SK-N-SH treated with all-trans-retinoic acid at 6 μM for 48 hours (cell line): ENCODE measurements around the gene S100B.

Experiments
- ATAC-seq: fragments of 200-7000 bp; cut with Tn5 transposase; 3 replicates; pipeline ENCODE4 v1.9.1; 2020; ENCODE audit warnings: mild to moderate bottlenecking, moderate library complexity
- ARNTL ChIP-seq: fragments of 450-650 bp; formaldehyde crosslinking; IDR thresholded peaks from 2 replicates; pipeline ENCODE4 v1.5.0; 2020; ENCODE audit warnings: low read depth, mild to moderate bottlenecking, moderate library complexity, borderline replicate concordance
- BACH2 ChIP-seq: fragments of 250-450 bp; sonication (Bioruptor Pico); IDR thresholded peaks from 2 replicates; pipeline ENCODE4 v1.9.0; 2021; ENCODE audit warnings: mild to moderate bottlenecking, borderline replicate concordance
- CSDC2 ChIP-seq: fragments of 250-450 bp; sonication (Bioruptor Pico); IDR thresholded peaks from 2 replicates; pipeline ENCODE4 v1.5.0; 2020; ENCODE audit warnings: mild to moderate bottlenecking, moderate library complexity
- ESRRG ChIP-seq: fragments of 250-450 bp; sonication (Bioruptor Pico); IDR thresholded peaks from 2 replicates; pipeline ENCODE4 v1.6.1; 2021; ENCODE audit warnings: mild to moderate bottlenecking
- GLIS3 ChIP-seq: fragments of 250-450 bp; sonication (Bioruptor Pico); IDR thresholded peaks from 2 replicates; pipeline ENCODE4 v1.5.0; 2020; ENCODE audit warnings: mild to moderate bottlenecking, moderate library complexity
- ISL1 ChIP-seq: fragments of 250-450 bp; sonication (Bioruptor Pico); IDR thresholded peaks from 2 replicates; pipeline ENCODE4 v2.1.2; 2022; ENCODE audit warnings: mild to moderate bottlenecking, moderate library complexity
- OSR1 ChIP-seq: fragments of 250-450 bp; sonication (Bioruptor Pico); IDR thresholded peaks from 2 replicates; pipeline ENCODE4 v1.8.0; 2022; ENCODE audit warnings: moderate library complexity, mild to moderate bottlenecking, inconsistent platforms
- PPARA ChIP-seq: fragments of 250-450 bp; sonication (Bioruptor Pico); IDR thresholded peaks from 2 replicates; pipeline ENCODE4 v1.5.0; 2020; ENCODE audit warnings: mild to moderate bottlenecking, borderline replicate concordance
- SNAI2 ChIP-seq: fragments of 250-450 bp; sonication (Bioruptor Pico); IDR thresholded peaks from 2 replicates; pipeline ENCODE4 v1.5.0; 2020; ENCODE audit warnings: mild to moderate bottlenecking, moderate library complexity
- TCF4 ChIP-seq: fragments of 250-450 bp; sonication (Bioruptor Pico); IDR thresholded peaks from 2 replicates; pipeline ENCODE4 v1.8.0; 2021; ENCODE audit warnings: mild to moderate bottlenecking, moderate library complexity, borderline replicate concordance
- ZC3H10 ChIP-seq: fragments of 250-450 bp; sonication (Bioruptor Pico); IDR thresholded peaks from 2 replicates; pipeline ENCODE4 v1.5.1; 2021; ENCODE audit warnings: mild to moderate bottlenecking, moderate library complexity
- ZFP3 ChIP-seq: fragments of 250-450 bp; sonication (Bioruptor Pico); IDR thresholded peaks from 2 replicates; pipeline ENCODE4 v1.5.0; 2020; ENCODE audit warnings: mild to moderate bottlenecking, moderate library complexity
- ZFP30 ChIP-seq: fragments of 450-650 bp; formaldehyde crosslinking; IDR thresholded peaks from 2 replicates; pipeline ENCODE4 v1.5.0; 2022; ENCODE audit warnings: mild to moderate bottlenecking, moderate library complexity
- ZNF565 ChIP-seq: fragments of 450-650 bp; formaldehyde crosslinking; conservative IDR thresholded peaks from 2 replicates; pipeline ENCODE4 v1.5.0; 2020; ENCODE audit warnings: low read depth, mild to moderate bottlenecking, moderate library complexity
- ZNF70 ChIP-seq: fragments of 450-650 bp; formaldehyde crosslinking; IDR thresholded peaks from 2 replicates; pipeline ENCODE4 v1.5.0; 2020; ENCODE audit warnings: mild to moderate bottlenecking, moderate library complexity
- ZNF8 ChIP-seq: fragments of 450-650 bp; formaldehyde crosslinking; IDR thresholded peaks from 2 replicates; pipeline ENCODE4 v1.5.0; 2020; ENCODE audit warnings: mild to moderate bottlenecking, moderate library complexity
- TF ChIP-seq, protein P1 (sequence below): fragments of 250-450 bp; sonication (Bioruptor Pico); IDR thresholded peaks from 2 replicates; pipeline ENCODE4 v1.5.1; 2021; ENCODE audit warnings: mild to moderate bottlenecking, moderate library complexity
- TF ChIP-seq, protein P2 (sequence below): fragments of 250-450 bp; sonication (Bioruptor Pico); IDR thresholded peaks from 2 replicates; pipeline ENCODE4 v1.8.0; 2020; ENCODE audit warnings: mild to moderate bottlenecking, moderate library complexity, borderline replicate concordance
- TF ChIP-seq, protein P3 (sequence below): fragments of 250-450 bp; sonication (Bioruptor Pico); IDR thresholded peaks from 2 replicates; pipeline ENCODE4 v1.8.0; 2021; ENCODE audit warnings: low read depth, mild to moderate bottlenecking, moderate library complexity, borderline replicate concordance
- TF ChIP-seq, protein P4 (sequence below): fragments of 250-450 bp; sonication (Bioruptor Pico); IDR thresholded peaks from 2 replicates; pipeline ENCODE4 v1.5.0; 2020; ENCODE audit warnings: mild to moderate bottlenecking, moderate library complexity

The S100B gene

DNA sequence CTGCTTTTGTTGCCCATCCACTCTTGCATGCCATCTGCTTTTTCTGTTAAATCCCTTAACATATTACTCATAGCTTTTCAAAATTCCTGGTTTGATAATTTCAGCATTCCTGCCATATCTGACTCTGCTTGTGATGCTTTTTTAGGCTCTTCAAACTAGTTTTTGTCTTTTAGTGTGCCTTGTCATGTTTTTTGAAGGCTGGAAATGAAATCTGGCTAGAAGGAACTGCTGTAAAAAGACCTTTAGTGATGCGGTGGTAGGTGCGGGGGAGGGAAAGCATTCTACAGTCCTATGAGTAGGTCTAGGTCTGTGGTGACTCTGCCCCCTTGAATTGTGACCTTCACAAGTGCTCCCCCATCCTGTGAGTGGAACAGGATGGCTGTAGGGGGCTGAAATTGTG, 15.0 kb upstream of the S100B start (continued):
- TF ChIP-seq SNAI2 (CRISPR knock-in tag), result no peak
- TF ChIP-seq BACH2 (CRISPR knock-in tag), result no peak
- TF ChIP-seq, protein P1, sequence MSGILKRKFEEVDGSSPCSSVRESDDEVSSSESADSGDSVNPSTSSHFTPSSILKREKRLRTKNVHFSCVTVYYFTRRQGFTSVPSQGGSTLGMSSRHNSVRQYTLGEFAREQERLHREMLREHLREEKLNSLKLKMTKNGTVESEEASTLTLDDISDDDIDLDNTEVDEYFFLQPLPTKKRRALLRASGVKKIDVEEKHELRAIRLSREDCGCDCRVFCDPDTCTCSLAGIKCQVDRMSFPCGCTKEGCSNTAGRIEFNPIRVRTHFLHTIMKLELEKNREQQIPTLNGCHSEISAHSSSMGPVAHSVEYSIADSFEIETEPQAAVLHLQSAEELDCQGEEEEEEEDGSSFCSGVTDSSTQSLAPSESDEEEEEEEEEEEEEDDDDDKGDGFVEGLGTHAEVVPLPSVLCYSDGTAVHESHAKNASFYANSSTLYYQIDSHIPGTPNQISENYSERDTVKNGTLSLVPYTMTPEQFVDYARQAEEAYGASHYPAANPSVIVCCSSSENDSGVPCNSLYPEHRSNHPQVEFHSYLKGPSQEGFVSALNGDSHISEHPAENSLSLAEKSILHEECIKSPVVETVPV (CRISPR knock-in tag), result no peak
- no peak for TF ChIP-seq ZFP3 (CRISPR knock-in tag)
- TF ChIP-seq ZNF565 (CRISPR knock-in tag), result no peak
- no peak for TF ChIP-seq GLIS3 (CRISPR knock-in tag)
- no peak for TF ChIP-seq ZNF70 (CRISPR knock-in tag)
- TF ChIP-seq OSR1 (CRISPR knock-in tag), result no peak
- TF ChIP-seq, all 23 proteins: peak for 0

DNA sequence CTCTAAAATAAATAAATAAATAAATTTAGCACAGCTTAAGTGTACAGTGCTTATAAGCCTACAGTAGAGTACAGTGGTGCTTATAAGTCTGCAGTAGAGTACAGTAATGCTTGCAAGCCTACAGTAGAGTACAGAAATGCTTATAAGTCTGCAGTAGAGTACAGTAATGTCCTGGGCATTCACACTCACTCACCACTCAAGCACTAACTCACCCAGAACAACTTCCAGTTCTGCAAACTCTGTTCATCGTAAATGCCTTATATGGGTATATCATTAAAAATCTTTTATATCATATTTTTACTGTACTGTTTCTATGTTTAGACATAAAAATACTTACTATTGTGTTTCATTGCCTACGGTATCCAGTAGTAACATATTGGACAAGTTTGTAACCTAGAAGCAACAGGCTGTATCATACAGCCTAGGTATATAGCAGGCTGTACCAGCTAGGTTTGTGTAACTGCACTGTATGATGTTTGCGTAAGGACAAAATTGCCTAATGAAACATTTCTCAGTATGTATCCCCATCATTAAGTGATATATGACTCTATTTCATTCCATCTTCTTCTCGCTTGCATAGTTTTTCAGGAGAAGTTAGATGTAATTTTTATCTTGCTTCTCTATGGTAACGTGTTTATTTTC, 14.0 kb upstream of the S100B start:
- TF ChIP-seq OSR1 (CRISPR knock-in tag) (no peak), CSDC2 (CRISPR knock-in tag) (no peak), ISL1 (no peak), TCF4 (no peak), ZNF8 (CRISPR knock-in tag) (no peak), ARNTL (CRISPR knock-in tag) (no peak), ZFP30 (CRISPR knock-in tag) (no peak), ESRRG (CRISPR knock-in tag) (no peak), PPARA (CRISPR knock-in tag) (no peak), ZC3H10 (CRISPR knock-in tag) (no peak), BACH2 (CRISPR knock-in tag) (no peak), ZFP3 (CRISPR knock-in tag) (no peak)
- TF ChIP-seq, protein P2, sequence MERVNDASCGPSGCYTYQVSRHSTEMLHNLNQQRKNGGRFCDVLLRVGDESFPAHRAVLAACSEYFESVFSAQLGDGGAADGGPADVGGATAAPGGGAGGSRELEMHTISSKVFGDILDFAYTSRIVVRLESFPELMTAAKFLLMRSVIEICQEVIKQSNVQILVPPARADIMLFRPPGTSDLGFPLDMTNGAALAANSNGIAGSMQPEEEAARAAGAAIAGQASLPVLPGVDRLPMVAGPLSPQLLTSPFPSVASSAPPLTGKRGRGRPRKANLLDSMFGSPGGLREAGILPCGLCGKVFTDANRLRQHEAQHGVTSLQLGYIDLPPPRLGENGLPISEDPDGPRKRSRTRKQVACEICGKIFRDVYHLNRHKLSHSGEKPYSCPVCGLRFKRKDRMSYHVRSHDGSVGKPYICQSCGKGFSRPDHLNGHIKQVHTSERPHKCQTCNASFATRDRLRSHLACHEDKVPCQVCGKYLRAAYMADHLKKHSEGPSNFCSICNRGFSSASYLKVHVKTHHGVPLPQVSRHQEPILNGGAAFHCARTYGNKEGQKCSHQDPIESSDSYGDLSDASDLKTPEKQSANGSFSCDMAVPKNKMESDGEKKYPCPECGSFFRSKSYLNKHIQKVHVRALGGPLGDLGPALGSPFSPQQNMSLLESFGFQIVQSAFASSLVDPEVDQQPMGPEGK (CRISPR knock-in tag), result no peak
- TF ChIP-seq, protein P3, sequence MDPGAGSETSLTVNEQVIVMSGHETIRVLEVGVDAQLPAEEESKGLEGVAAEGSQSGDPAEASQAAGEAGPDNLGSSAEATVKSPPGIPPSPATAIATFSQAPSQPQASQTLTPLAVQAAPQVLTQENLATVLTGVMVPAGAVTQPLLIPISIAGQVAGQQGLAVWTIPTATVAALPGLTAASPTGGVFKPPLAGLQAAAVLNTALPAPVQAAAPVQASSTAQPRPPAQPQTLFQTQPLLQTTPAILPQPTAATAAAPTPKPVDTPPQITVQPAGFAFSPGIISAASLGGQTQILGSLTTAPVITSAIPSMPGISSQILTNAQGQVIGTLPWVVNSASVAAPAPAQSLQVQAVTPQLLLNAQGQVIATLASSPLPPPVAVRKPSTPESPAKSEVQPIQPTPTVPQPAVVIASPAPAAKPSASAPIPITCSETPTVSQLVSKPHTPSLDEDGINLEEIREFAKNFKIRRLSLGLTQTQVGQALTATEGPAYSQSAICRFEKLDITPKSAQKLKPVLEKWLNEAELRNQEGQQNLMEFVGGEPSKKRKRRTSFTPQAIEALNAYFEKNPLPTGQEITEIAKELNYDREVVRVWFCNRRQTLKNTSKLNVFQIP, result no peak
- ATAC-seq, result no peak

DNA sequence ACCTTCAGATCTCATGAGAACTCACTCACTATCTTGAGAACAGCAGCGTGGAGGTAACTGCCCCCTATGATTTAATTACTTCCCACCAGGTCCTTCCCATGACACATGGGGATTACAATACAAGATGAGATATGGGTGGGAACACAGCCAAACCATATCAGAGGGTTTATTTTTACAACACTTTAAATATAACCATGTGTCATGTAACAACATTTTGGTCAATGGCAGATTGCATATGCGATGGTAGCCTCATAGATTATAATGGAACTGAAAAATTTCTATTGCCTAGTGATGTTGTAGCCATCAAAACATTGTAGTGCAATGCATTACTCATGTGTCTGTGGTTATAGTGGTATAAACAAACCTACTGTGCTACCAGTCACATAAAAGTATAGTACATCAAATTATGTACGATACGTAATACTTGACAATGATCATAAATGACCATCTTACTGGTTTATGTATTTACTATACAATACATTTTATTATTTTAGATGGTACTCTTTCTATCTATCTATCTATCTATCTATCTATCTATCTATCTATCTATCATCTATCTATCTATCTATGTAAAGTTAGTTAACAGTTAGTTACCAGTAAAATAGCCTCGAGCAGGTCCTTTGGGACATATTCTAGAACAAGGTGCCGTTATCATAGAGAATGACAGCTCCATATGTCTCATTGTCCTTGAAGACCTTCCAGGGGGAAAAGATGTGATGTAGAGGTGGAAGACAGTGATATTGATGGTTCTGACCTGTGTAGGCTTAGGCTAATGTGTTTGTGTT, 12.6 kb upstream of the S100B start:
- no peak for ATAC-seq
- TF ChIP-seq ZFP3 (CRISPR knock-in tag), result no peak
- no peak for TF ChIP-seq CSDC2 (CRISPR knock-in tag)
- TF ChIP-seq, protein P2 (CRISPR knock-in tag), result no peak
- no peak for TF ChIP-seq ZNF565 (CRISPR knock-in tag)
- TF ChIP-seq ZFP30 (CRISPR knock-in tag), result no peak
- TF ChIP-seq ARNTL (CRISPR knock-in tag), result no peak
- no peak for TF ChIP-seq PPARA (CRISPR knock-in tag)
- TF ChIP-seq ZNF70 (CRISPR knock-in tag), result no peak
- TF ChIP-seq OSR1 (CRISPR knock-in tag), result no peak
- TF ChIP-seq, protein P4, sequence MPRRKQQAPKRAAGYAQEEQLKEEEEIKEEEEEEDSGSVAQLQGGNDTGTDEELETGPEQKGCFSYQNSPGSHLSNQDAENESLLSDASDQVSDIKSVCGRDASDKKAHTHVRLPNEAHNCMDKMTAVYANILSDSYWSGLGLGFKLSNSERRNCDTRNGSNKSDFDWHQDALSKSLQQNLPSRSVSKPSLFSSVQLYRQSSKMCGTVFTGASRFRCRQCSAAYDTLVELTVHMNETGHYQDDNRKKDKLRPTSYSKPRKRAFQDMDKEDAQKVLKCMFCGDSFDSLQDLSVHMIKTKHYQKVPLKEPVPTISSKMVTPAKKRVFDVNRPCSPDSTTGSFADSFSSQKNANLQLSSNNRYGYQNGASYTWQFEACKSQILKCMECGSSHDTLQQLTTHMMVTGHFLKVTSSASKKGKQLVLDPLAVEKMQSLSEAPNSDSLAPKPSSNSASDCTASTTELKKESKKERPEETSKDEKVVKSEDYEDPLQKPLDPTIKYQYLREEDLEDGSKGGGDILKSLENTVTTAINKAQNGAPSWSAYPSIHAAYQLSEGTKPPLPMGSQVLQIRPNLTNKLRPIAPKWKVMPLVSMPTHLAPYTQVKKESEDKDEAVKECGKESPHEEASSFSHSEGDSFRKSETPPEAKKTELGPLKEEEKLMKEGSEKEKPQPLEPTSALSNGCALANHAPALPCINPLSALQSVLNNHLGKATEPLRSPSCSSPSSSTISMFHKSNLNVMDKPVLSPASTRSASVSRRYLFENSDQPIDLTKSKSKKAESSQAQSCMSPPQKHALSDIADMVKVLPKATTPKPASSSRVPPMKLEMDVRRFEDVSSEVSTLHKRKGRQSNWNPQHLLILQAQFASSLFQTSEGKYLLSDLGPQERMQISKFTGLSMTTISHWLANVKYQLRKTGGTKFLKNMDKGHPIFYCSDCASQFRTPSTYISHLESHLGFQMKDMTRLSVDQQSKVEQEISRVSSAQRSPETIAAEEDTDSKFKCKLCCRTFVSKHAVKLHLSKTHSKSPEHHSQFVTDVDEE (CRISPR knock-in tag), result no peak
